ENCODE data around the gene SLC35C1. TPM values are rescaled to one million over a fixed set of nuclear protein-coding genes. Genes with fewer than 3 reads are reported as not detected.

The SLC35C1 gene
- total RNA-seq, 1 experiment from 2014 or later, result 15.6 TPM

DNA sequence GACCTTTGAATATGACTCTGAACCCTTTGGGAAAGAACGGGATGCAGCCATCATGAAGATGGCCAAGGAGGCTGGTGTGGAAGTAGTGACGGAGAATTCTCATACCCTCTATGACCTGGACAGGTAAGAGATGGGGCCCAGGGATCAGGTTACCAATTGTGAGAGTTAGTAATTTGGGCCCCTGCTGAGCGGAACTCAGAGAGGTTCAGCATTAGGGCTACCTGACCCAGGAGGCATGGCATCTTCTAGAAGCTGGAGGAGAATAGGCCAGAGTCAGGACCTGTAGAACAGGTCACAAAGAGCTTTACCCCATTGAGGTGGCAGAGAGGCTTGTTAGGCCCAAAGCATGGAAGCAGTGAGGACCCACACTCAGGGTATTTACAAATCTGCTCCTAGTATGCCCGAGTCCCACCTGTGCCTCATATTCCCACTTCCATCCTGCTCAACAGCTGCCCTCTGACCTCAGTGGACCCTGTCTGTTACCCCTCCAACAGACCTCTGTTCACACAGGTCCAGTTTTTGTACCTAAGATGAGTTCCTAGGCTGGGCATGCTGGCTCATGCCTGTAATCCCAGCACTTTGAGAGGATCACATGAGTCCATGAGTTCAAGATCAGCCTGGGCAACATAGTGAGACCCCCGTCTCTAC is 53.9 kb downstream of the SLC35C1 start:
- POLR2A ChIA-PET (ENCODE audit: unreplicated experiment), result no interaction called here
- Histone ChIP-seq H2AFZ (no peak overlapping the region), H3K4me1 (replicated peaks; ENCODE audit: insufficient read depth) (no peaks in the 10 kb centered on the region), H3K27ac (no peak overlapping the region), H3K79me2 (ENCODE audit: low read depth) (no peaks in the 10 kb centered on the region), H3K4me3 (no peak overlapping the region), H4K20me1 (ENCODE audit: insufficient read depth) (no peaks in the 10 kb centered on the region), H3K27me3 (ENCODE audit: insufficient read depth, low read depth) (no peaks in the 10 kb centered on the region), H3K9me3 (ENCODE audit: insufficient read depth, low read depth) (no peaks in the 10 kb centered on the region), H3K4me2 (no peak overlapping the region), H3F3A (ENCODE audit: insufficient read depth, low read depth) (no peaks in the 10 kb centered on the region), H3K36me3 (ENCODE audit: low read depth) (0 out of 2 replicates have a peak, but pooled peaks cover 3% of the 10 kb centered on the region), H3K9me2 (ENCODE audit: insufficient read depth) (no peaks in the 10 kb centered on the region)
- CTCF ChIA-PET, result no interaction called here
- intact Hi-C loops (cut with micrococcal nuclease; ENCODE audit: unreplicated experiment), result no loop called here
- no TSS peak for BruUV-seq (replicated peaks)
- DNase-seq, result no peak
- TF ChIP-seq, protein P1, sequence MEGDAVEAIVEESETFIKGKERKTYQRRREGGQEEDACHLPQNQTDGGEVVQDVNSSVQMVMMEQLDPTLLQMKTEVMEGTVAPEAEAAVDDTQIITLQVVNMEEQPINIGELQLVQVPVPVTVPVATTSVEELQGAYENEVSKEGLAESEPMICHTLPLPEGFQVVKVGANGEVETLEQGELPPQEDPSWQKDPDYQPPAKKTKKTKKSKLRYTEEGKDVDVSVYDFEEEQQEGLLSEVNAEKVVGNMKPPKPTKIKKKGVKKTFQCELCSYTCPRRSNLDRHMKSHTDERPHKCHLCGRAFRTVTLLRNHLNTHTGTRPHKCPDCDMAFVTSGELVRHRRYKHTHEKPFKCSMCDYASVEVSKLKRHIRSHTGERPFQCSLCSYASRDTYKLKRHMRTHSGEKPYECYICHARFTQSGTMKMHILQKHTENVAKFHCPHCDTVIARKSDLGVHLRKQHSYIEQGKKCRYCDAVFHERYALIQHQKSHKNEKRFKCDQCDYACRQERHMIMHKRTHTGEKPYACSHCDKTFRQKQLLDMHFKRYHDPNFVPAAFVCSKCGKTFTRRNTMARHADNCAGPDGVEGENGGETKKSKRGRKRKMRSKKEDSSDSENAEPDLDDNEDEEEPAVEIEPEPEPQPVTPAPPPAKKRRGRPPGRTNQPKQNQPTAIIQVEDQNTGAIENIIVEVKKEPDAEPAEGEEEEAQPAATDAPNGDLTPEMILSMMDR (conservative IDR thresholded peaks at IDR 0.05), result no peak
- TF ChIP-seq EZH2 (IDR thresholded peaks at IDR 0.05; ENCODE audit: low read depth), result no peak

DNA sequence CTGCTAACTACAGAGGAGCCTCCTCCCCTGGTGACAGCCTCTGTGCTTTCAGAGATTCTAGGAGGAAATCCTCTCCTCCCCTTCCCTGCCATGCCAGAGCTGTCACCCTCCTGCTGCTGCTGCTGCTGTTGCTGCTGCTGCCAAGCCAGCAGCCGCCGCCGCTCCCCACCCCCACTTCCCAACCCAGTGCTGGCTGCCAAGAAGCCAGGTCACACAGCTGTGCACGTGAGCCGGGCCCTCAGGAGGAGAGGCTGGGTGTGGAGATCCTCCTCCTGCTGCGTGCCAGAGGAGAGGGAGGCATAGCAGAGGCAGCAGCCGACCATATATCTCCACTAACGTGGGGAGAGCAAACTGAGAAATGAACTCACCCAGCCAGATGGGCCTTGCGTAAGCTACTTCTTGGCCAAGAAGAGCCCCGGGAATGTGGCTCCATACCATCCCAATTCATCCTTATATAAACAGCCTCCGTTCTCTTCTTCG is 54.8 kb downstream of the SLC35C1 start:
- BruUV-seq (replicated peaks), result no TSS peak
- CTCF ChIA-PET, result interaction anchor here (0.6 to 0.7 kb wide), 2 partner anchors 12 to 734 kb away, joined by 4 to 11 read pairs; no protein-coding TSS in a partner anchor
- Histone ChIP-seq H4K20me1 (ENCODE audit: insufficient read depth) (no peaks in the 10 kb centered on the region), H3K4me1 (replicated peaks; ENCODE audit: insufficient read depth) (no peaks in the 10 kb centered on the region), H3K27me3 (ENCODE audit: insufficient read depth, low read depth) (no peaks in the 10 kb centered on the region), H3K9me2 (ENCODE audit: insufficient read depth) (no peaks in the 10 kb centered on the region), H3K9me3 (ENCODE audit: insufficient read depth, low read depth) (no peaks in the 10 kb centered on the region), H3K4me3 (no peak overlapping the region), H3K4me2 (no peak overlapping the region), H3K27ac (no peak overlapping the region), H3K79me2 (ENCODE audit: low read depth) (no peaks in the 10 kb centered on the region), H3K36me3 (ENCODE audit: low read depth) (0 out of 2 replicates have a peak, but pooled peaks cover 3% of the 10 kb centered on the region), H2AFZ (no peak overlapping the region), H3F3A (ENCODE audit: insufficient read depth, low read depth) (no peaks in the 10 kb centered on the region)
- intact Hi-C loops (cut with micrococcal nuclease; ENCODE audit: unreplicated experiment), result no loop called here
- POLR2A ChIA-PET (ENCODE audit: unreplicated experiment), result no interaction called here
- TF ChIP-seq EZH2 (IDR thresholded peaks at IDR 0.05; ENCODE audit: low read depth), result no peak
- TF ChIP-seq, protein P1 (conservative IDR thresholded peaks at IDR 0.05), result no peak
- DNase-seq, result peak in 1 of 2 experiments; percentile 10

DNA sequence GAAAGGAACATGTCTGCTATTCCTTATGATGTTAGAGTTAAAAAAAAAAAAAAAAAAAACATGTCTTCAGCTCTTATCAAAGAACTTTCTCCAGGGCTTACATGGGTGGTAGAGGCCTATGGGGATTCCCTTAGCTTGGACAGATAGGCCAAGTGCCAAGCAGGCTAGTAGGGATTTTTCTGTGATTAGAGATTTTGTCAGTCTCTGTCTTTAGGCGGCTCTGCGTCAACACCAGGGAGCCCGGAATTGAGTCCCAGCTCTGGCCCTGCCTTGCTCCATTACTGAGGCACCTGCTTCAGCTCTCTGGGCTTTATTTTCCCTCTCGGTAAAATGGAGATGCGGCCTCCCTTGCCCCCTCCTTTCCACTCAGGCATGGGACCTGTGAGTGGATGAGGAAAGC is 55.4 kb downstream of the SLC35C1 start:
- H3K4me3 ChIP-seq, result no peak overlapping the region
- intact Hi-C loops (cut with micrococcal nuclease; ENCODE audit: unreplicated experiment), result no loop called here
- H2AFZ ChIP-seq, result no peak overlapping the region
- no peaks in the 10 kb centered on the region for H3K27me3 ChIP-seq (ENCODE audit: insufficient read depth, low read depth)
- H3K9me2 ChIP-seq (ENCODE audit: insufficient read depth), result no peaks in the 10 kb centered on the region
- H3K4me1 ChIP-seq (replicated peaks; ENCODE audit: insufficient read depth), result no peaks in the 10 kb centered on the region
- H4K20me1 ChIP-seq (ENCODE audit: insufficient read depth), result no peaks in the 10 kb centered on the region
- H3K79me2 ChIP-seq (ENCODE audit: low read depth), result no peaks in the 10 kb centered on the region
- CTCF ChIA-PET, result interaction anchor here (0.6 to 0.7 kb wide), 2 partner anchors 12 to 735 kb away, joined by 4 to 11 read pairs; no protein-coding TSS in a partner anchor
- H3K27ac ChIP-seq, result no peak overlapping the region
- no peak for DNase-seq
- 0 out of 2 replicates have a peak, but pooled peaks cover 3% of the 10 kb centered on the region for H3K36me3 ChIP-seq (ENCODE audit: low read depth)
- no peaks in the 10 kb centered on the region for H3K9me3 ChIP-seq (ENCODE audit: insufficient read depth, low read depth)
- H3K4me2 ChIP-seq, result no peak overlapping the region
- no TSS peak for BruUV-seq (replicated peaks)
- TF ChIP-seq, protein P1 (conservative IDR thresholded peaks at IDR 0.05), result no peak
- no peak for TF ChIP-seq EZH2 (IDR thresholded peaks at IDR 0.05; ENCODE audit: low read depth)
- POLR2A ChIA-PET (ENCODE audit: unreplicated experiment), result no interaction called here
- no peaks in the 10 kb centered on the region for H3F3A ChIP-seq (ENCODE audit: insufficient read depth, low read depth)
